Neural crest cell (in vitro differentiated cells): ENCODE results near the gene POU2AF2. TPM values are rescaled to one million over a fixed set of nuclear protein-coding genes. Genes with fewer than 3 reads are reported as not detected.

Experiments
- DNase-seq: peaks from one replicate; pipeline ENCODE4 v3.0.0; 2021; ENCODE audit warnings: low read depth, mixed read lengths, low spot score
- H3K27ac Mint-ChIP-seq: one replicate; pipeline ENCODE4 v1.8.0; 2021; ENCODE audit warnings: mild to moderate bottlenecking, mixed read lengths; ENCODE audit not compliant: unreplicated experiment
- H3K27me3 Mint-ChIP-seq: 2 replicates; pipeline ENCODE4 v1.8.0; 2021; ENCODE audit warnings: low read depth, mild to moderate bottlenecking, mixed read lengths
- H3K36me3 Mint-ChIP-seq: 2 replicates; pipeline ENCODE4 v1.8.0; 2021; ENCODE audit warnings: low read depth, mild to moderate bottlenecking, mixed read lengths
- H3K4me1 Mint-ChIP-seq: 2 replicates; pipeline ENCODE4 v1.8.0; 2021; ENCODE audit warnings: mixed read lengths
- H3K4me3 Mint-ChIP-seq: one replicate; pipeline ENCODE4 v1.8.0; 2021; ENCODE audit warnings: mild to moderate bottlenecking, mixed read lengths
- H3K9me3 Mint-ChIP-seq: 2 replicates; pipeline ENCODE4 v1.8.0; 2021; ENCODE audit warnings: mixed read lengths
- CTCF ChIP-seq: fragments of 200-600 bp; sonication (generic); conservative IDR thresholded peaks from 2 replicates; pipeline ENCODE4 v1.5.0; 2021; ENCODE audit warnings: antibody characterized with exemption, mild to moderate bottlenecking
- total RNA-seq: library from RNA; stranded (reverse); gene quantifications from 2 replicates; pipeline ENCODE4 v1.2.1, GENCODE V29; 2021

Gene POU2AF2
- total RNA-seq, 1 donor from 2014 or later: not detected

DNA sequence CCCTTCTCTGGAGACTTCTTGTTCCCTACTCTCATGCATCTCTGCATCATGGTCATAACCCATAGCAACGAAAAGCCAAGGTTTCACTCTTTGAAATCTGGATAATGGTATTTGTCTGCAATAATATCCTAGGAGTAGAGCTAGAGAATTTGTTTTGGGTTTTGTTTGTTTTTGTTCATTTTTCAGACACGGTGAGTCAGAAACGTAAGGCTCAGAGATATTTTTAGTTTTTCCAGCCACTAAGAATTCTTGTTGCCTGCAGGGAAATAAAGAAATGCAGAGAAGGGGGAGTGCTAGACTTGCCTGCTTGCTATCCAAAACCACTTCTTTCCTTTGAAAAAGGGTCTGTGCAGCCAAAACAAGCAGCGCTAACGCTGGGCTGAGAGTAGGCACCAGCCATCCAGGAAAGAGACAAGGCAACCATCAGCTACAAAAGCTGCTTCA lies 78.8 kb downstream of the POU2AF2 start:
- no peaks in the 10 kb centered on the region for H3K4me1 Mint-ChIP-seq
- no peaks in the 10 kb centered on the region for H3K27me3 Mint-ChIP-seq
- H3K27ac Mint-ChIP-seq: no peak overlapping the region
- no peak for DNase-seq
- no peaks in the 10 kb centered on the region for H3K36me3 Mint-ChIP-seq
- no peak for TF ChIP-seq CTCF
- H3K9me3 Mint-ChIP-seq: no peaks in the 10 kb centered on the region
- no peak overlapping the region for H3K4me3 Mint-ChIP-seq

GRCh38 chr11:111325259-111325658 lies 79.7 kb downstream of the POU2AF2 start:
- H3K4me1 Mint-ChIP-seq: no peaks in the 10 kb centered on the region
- no peak for TF ChIP-seq CTCF

GRCh38 chr11:111326824-111327223 lies 81.3 kb downstream of the POU2AF2 start:
- Mint-ChIP-seq H3K27me3 (no peaks in the 10 kb centered on the region), H3K4me1 (no peaks in the 10 kb centered on the region), H3K4me3 (no peak overlapping the region), H3K27ac (no peak overlapping the region), H3K9me3 (no peaks in the 10 kb centered on the region), H3K36me3 (no peaks in the 10 kb centered on the region)
- DNase-seq: no peak
- TF ChIP-seq CTCF: no peak

More at GRCh38 chr11:111325259-111325658, 79.7 kb downstream of the POU2AF2 start:
- H3K27ac Mint-ChIP-seq: no peak overlapping the region
- H3K27me3 Mint-ChIP-seq: no peaks in the 10 kb centered on the region
- no peaks in the 10 kb centered on the region for H3K36me3 Mint-ChIP-seq
- no peaks in the 10 kb centered on the region for H3K9me3 Mint-ChIP-seq
- H3K4me3 Mint-ChIP-seq: no peak overlapping the region
- DNase-seq: no peak

- Mint-ChIP-seq H3K4me3 (no peak overlapping the region), H3K27me3 (no peaks in the 10 kb centered on the region), H3K36me3 (no peaks in the 10 kb centered on the region), H3K4me1 (no peaks in the 10 kb centered on the region), H3K9me3 (no peaks in the 10 kb centered on the region), H3K27ac (no peak overlapping the region)
- DNase-seq: no peak
- TF ChIP-seq CTCF: no peak
Observed at GRCh38 chr11:111327908-111328624, 82.5 kb downstream of the POU2AF2 start.

DNA sequence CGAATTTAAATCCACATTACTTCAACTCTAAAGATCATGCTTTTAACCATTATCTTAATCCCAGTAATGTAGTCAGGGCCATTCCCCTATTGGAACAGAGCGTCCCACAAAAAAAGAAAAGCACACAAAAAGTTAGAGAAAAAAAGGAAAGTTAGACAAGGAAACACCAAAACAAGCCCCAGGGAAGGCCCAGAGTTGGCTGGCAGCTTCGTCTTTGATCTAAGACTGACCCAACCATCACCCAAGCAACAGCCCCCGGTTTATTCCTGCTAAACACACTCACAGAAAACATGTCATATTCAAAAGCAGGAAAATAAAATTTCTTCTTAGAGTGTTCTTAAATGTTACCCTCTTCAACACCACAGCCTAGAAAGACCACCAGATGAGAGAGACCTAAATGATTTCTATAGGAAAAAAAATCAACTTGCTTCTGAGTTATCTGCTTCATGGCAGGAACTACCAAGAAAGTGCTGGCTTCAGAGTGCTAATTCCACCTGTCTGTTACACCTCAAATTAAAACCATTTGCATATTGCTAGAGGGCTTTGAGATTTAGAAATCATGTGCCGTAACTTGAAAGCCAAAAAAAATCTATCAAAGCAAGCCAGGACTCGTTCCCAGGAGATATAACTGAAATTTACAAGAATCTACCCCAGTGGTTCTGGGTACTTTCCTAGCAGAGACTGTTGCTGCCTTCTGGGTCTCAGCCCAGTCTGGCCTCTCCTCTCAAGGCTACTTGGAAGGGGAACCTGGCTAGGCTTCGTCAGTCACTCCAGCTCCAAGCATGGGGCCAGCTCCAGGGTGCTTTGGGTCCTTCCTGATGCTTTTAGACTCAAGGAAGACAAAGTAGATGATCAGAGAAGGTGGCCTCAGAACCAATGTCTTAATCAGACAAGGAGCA lies 84.0 kb downstream of the POU2AF2 start:
- H3K27me3 Mint-ChIP-seq: no peaks in the 10 kb centered on the region
- H3K4me3 Mint-ChIP-seq: no peak overlapping the region
- no peaks in the 10 kb centered on the region for H3K36me3 Mint-ChIP-seq
- H3K9me3 Mint-ChIP-seq: no peaks in the 10 kb centered on the region
- H3K4me1 Mint-ChIP-seq: no peaks in the 10 kb centered on the region
- no peak for TF ChIP-seq CTCF
- DNase-seq: no peak
- no peak overlapping the region for H3K27ac Mint-ChIP-seq
